ENCODE data around the gene TICAM1. TPM values are rescaled to one million over a fixed set of nuclear protein-coding genes. Genes with fewer than 3 reads are reported as not detected.
"Not testable (repeated sequence)": the region's sequence is repeated elsewhere in the genome, so short reads cannot be mapped to it uniquely, and the experiment has no call there.

The TICAM1 gene
- total and polyA plus RNA-seq, 8 donors, result 1.8 to 46.9 (median 14.9) TPM

DNA sequence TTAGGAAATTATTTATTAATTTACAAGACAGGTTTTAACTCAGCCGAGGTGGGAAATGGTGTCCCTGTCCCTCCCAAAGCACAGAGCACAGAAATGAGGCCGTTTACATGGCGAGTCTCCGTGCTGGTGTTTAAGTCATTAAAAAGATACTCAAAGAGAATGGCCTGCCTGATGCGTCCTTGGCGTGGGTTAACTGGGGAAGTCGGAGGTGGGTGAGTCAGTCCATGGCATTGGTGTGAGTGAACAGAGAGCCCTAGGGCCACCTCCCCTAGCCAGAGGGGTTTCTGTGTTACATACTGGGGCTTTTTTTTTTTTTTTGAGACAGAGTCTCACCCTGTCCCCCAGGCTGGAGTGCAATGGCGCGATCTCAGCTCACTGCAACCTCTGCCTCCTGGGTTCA lies 36.1 kb downstream of the TICAM1 start:
- no peak overlapping the region for H3K27ac ChIP-seq

GRCh38 chr19:4794971-4795370 lies 36.5 kb downstream of the TICAM1 start:
- H3K27me3 ChIP-seq, result no peaks in the 10 kb centered on the region
- DNase-seq, result no peak
- TF ChIP-seq, protein P1, sequence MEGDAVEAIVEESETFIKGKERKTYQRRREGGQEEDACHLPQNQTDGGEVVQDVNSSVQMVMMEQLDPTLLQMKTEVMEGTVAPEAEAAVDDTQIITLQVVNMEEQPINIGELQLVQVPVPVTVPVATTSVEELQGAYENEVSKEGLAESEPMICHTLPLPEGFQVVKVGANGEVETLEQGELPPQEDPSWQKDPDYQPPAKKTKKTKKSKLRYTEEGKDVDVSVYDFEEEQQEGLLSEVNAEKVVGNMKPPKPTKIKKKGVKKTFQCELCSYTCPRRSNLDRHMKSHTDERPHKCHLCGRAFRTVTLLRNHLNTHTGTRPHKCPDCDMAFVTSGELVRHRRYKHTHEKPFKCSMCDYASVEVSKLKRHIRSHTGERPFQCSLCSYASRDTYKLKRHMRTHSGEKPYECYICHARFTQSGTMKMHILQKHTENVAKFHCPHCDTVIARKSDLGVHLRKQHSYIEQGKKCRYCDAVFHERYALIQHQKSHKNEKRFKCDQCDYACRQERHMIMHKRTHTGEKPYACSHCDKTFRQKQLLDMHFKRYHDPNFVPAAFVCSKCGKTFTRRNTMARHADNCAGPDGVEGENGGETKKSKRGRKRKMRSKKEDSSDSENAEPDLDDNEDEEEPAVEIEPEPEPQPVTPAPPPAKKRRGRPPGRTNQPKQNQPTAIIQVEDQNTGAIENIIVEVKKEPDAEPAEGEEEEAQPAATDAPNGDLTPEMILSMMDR (IDR thresholded peaks at IDR 0.05), result no peak
- no peak for TF ChIP-seq EP300 (IDR thresholded peaks at IDR 0.05)
- no peak for TF ChIP-seq POLR2A (IDR thresholded peaks at IDR 0.05)
- TF ChIP-seq POLR2AphosphoS5 (IDR thresholded peaks at IDR 0.05), result no peak
- no peak overlapping the region for H3K4me3 ChIP-seq
- intact Hi-C loops (cut with DNase I; ENCODE audit: low total_unique reads), result no loop called here
- WGBS, 5 donors, result 69 to 80% (median 74%) methylated on average over 10 to 11 of the region's 11 CpGs
- no peak overlapping the region for H3K27ac ChIP-seq
- peaks cover 35 to 60% (median 58%) of the 10 kb centered on the region in 4 donors for H3K36me3 ChIP-seq
- no peaks in the 10 kb centered on the region for H3K9me3 ChIP-seq
- H3K4me1 ChIP-seq, result peaks cover 30 to 54% (median 44%) of the 10 kb centered on the region in 4 donors

More for the DNA sequence above, 36.1 kb downstream of the TICAM1 start:
- H3K9me3 ChIP-seq, result no peaks in the 10 kb centered on the region
- peaks cover 35 to 60% (median 58%) of the 10 kb centered on the region in 4 donors for H3K36me3 ChIP-seq
- no peak for DNase-seq
- H3K4me3 ChIP-seq, result no peak overlapping the region
- peaks cover 30 to 54% (median 47%) of the 10 kb centered on the region in 4 donors for H3K4me1 ChIP-seq
- no peaks in the 10 kb centered on the region for H3K27me3 ChIP-seq
- intact Hi-C loops (cut with DNase I; ENCODE audit: low total_unique reads), result no loop called here
- TF ChIP-seq POLR2AphosphoS5 (IDR thresholded peaks at IDR 0.05), result no peak
- no peak for TF ChIP-seq POLR2A (IDR thresholded peaks at IDR 0.05)
- TF ChIP-seq, protein P1 (IDR thresholded peaks at IDR 0.05), result no peak
- TF ChIP-seq EP300 (IDR thresholded peaks at IDR 0.05), result no peak
- WGBS, 5 donors, result 80 to 87% (median 82%) methylated on average over 9 of the region's 9 CpGs

- H3K9me3 ChIP-seq; H3K27ac ChIP-seq; intact Hi-C loops (cut with DNase I; ENCODE audit: low total_unique reads); DNase-seq; H3K27me3 ChIP-seq: not testable (repeated sequence)
- Histone ChIP-seq H3K4me3 (peak overlapping the region in 2 of 4 donors; percentile 87 to 99), H3K36me3 (peaks cover 35 to 52% (median 51%) of the 10 kb centered on the region in 4 donors), H3K4me1 (peaks cover 30 to 54% (median 44%) of the 10 kb centered on the region in 4 donors)
- WGBS, 5 donors, result 82 to 87% (median 83%) methylated on average over 11 to 19 of the region's 19 CpGs
Observed at GRCh38 chr19:4793278-4793677, 38.2 kb downstream of the TICAM1 start.

GRCh38 chr19:4792866-4793195 lies 38.7 kb downstream of the TICAM1 start:
- not testable (repeated sequence) for DNase-seq

GRCh38 chr19:4792019-4792865 lies 39.3 kb downstream of the TICAM1 start:
- Histone ChIP-seq H3K4me1 (peaks cover 30 to 54% (median 44%) of the 10 kb centered on the region in 4 donors), H3K4me3 (peak overlapping the region; percentile 87 to 99 (median 96)), H3K27ac (peak overlapping the region; percentile 93 to 96 (median 95)), H3K36me3 (peaks cover 35 to 47% (median 45%) of the 10 kb centered on the region in 4 donors)
- intact Hi-C loops (cut with DNase I; ENCODE audit: low total_unique reads); H3K27me3 ChIP-seq; H3K9me3 ChIP-seq: not testable (repeated sequence)
- peak in 1 of 2 donors; percentile 47 for DNase-seq
- 5 to 70% (median 6%) methylated on average over 7 to 75 of the region's 75 CpGs for WGBS, 5 donors

More at GRCh38 chr19:4792866-4793195, 38.7 kb downstream of the TICAM1 start:
- H3K27me3 ChIP-seq; H3K9me3 ChIP-seq; intact Hi-C loops (cut with DNase I; ENCODE audit: low total_unique reads): not testable (repeated sequence)
- Histone ChIP-seq H3K36me3 (peaks cover 35 to 52% (median 51%) of the 10 kb centered on the region in 4 donors), H3K4me3 (peak overlapping the region; percentile 87 to 99 (median 96)), H3K27ac (peak overlapping the region in 2 of 5 donors; percentile 94 to 95), H3K4me1 (peaks cover 30 to 54% (median 44%) of the 10 kb centered on the region in 4 donors)
- WGBS, 5 donors, result 75 to 86% (median 80%) methylated on average over 24 of the region's 24 CpGs; no CpG with 5 or more reads in 1 of the 5 donors

Data from stomach (tissue), 9 donors.